GM19467 (cell line): Measurements from ENCODE around the gene EGFL8.
"Not testable (repeated sequence)": the region's sequence is repeated elsewhere in the genome, so short reads cannot be mapped to it uniquely, and the experiment has no call there.

Experiments used
- ATAC-seq: cut with Tn5 transposase; IDR thresholded peaks from one replicate; pipeline ENCODE4 v1.9.1; 2021; ENCODE audit warnings: mild to moderate bottlenecking, moderate library complexity; ENCODE audit not compliant: unreplicated experiment

The EGFL8 gene

GRCh38 chr6:32194825-32195651, 30.6 kb downstream of the EGFL8 start:
- ATAC-seq = no peak

GRCh38 chr6:32195652-32195901, 31.2 kb downstream of the EGFL8 start:
- ATAC-seq = peak; percentile 65

DNA sequence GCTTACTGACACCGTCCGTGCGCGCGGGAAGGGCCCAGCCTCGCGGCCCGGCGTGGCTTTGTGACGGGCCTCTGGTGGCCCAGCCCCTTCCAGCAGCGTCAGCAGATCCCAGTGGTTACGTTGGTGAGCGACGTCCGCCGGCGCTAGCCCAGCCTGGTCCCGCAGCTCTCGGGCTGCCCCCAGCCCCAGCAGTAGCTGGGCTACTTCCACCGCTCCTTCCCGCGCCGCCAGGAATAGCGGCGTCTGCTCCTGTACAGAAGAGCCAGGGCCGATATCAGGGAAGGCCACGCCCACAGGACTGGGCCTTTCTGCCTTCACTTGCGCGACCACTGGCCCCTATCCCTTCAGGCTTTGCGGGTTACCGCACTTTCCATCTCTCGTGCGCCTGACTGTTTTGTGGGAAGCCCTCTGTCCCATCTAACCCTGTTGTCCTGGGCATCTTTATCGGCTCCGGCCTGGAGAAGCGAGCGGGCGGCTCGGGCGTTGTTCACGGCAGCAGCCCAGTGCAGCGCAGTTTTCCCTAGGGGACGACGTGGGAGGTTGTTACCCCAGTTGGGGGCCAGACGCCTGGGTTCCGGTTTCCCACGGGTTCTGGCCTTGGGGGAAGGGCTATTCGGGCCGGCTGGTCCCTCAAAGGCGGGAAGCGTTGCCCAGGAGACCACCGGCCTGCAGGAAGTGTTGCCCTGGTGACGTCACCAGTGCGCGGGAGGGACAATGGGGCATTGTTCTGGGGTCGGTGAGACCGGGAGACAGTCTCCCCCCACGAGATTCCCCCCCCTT, 31.7 kb downstream of the EGFL8 start:
- peak; percentile 80 for ATAC-seq

- no peak for ATAC-seq
Measured at GRCh38 chr6:32196682-32197616, 32.6 kb downstream of the EGFL8 start.

GRCh38 chr6:32198345-32198696, 33.9 kb downstream of the EGFL8 start:
- ATAC-seq = no peak

- no peak for ATAC-seq
Measured at GRCh38 chr6:32198866-32199265, 34.5 kb downstream of the EGFL8 start.

GRCh38 chr6:32200711-32201475, 36.5 kb downstream of the EGFL8 start:
- no peak for ATAC-seq

DNA sequence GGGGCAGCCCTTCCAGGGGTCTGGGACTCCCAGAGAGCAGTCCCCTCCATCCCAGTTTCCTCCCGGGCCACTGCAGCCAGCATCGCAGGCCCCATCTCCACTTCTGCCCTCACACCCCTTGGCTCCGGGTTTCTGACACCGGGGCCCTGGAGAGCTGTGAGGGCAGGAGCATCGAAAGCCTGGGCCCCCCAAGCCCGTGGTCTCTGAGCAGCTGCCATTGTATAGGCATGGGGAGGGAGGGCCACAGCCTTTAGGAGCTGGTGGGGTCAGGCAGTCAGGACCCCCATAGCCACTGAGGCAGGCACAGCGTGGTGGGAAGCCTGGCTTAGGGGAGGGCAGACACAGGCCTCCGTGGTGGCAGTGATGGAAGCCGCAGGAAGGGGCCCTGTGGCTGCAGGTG, 37.8 kb downstream of the EGFL8 start:
- ATAC-seq = no peak

DNA sequence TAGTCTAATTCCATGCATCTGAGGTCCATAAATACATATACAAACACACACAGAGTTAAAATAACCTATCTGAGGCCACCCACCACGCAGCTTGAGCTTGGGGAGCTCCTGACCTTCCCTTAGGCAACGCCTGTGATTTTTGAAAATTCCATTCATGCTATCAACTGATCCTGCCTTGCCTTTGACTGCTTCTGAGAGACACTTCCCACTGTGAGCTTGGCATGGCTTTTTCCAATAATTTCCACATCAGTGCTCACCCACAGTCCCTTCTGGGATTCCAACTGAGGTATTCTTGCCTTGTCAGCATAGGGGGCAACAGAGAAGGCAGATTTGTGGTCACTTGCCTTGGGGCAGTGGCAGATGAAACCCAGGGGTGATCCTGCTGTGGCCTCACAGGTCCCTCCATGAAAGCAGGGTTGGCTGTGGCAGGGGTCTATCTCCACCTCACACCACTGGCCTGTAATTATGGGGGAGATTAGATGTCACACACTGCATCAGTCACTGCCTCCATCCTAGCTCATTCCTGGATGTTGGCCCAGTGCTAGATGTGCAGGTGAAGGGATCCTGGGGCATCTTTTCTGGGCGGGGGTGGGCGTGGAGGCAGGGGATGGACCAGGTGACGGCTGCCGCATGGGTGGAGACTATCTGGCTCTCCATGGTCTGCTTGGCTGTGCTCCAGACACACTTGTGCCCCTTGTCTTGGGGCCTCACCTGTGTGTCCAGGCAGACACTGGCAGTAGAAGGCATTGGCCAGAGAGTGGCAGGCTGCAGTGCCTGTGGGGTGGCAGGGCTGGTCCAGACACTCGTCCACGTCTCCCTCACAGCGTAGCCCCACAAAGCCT, 39.3 kb downstream of the EGFL8 start:
- no peak for ATAC-seq

DNA sequence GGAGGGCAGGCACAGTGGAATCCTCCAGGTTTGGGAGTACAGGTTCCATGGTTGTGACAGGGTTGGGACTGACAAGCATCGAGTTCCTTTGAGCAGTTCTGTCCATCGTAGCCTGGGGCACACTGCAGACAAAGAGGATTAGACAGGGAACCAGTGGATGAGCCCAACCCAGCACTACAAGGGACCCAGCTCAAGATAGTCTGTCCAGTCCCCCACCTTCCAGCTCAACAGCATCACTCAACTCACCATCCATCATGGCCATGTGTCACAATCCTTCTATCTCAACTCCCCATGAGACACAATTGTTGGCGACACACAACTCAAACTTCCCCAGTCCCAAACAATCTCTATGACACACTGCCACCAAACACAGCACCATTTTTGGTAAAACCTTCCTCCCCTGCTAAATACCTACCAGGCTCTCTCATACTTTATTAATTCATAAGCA, 39.9 kb downstream of the EGFL8 start:
- no peak for ATAC-seq

DNA sequence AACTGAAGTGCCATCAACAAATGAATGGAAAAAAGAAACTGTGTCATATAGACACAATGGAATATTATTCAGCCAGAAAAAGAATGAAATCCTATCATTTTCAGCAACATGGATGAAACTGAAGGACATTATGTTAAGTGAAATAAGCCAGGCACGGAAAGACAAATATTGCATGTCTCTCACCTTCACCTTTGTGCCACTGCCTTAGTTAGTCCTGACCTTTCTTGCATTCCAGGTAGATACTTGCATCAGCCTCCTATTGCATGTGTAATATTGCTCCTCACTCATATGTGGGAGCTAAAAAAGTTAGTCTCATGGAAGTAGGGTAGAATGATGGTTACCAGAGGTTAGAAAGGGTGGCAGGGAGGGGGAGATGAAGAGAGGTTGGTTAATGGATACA, 44.6 kb downstream of the EGFL8 start:
- no peak for ATAC-seq

- ATAC-seq = no peak
Measured at GRCh38 chr6:32210191-32210601, 45.8 kb downstream of the EGFL8 start.

DNA sequence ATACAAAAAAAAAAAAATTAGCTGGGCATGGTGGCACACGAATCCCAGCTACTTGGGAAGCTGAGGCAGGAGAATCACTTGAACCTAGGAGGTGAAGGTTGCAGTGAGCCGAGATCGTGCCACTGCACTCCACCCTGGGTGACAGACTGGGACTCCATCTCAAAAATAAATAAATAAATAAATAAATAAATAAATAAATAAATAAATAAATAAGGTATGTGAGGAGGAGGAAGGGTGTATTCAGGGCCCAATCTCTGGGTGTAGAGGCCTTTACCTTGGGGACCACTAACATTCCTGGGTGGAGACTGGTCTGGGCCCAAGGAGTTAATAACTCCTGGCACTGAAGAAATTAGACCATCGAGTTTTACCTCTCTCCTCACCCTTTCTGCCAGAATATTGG, 47.0 kb downstream of the EGFL8 start:
- ATAC-seq = not testable (repeated sequence)

- no peak for ATAC-seq
Measured at GRCh38 chr6:32212076-32212760, 47.8 kb downstream of the EGFL8 start.

DNA sequence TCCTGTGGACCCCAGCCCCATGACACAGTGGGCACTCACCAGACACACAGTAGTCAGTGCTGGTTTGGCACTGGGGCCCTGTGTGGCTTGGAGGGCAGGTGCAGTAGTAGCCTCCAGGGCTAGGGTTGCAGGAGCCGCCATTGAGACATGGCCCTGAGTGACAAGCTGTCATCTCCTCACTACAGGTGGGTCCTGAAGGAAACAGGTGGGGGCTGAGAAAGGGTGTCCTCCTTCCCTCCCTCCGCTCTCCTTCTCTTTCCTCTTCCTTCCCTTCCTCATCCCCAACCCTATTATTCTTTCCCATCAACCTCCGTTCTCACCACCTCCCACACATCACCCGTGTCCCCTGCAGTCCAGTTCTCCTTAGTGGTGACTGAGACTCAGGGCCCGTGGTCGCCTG, 49.3 kb downstream of the EGFL8 start:
- ATAC-seq = no peak

- ATAC-seq = no peak
Measured at GRCh38 chr6:32214126-32214525, 49.7 kb downstream of the EGFL8 start.

DNA sequence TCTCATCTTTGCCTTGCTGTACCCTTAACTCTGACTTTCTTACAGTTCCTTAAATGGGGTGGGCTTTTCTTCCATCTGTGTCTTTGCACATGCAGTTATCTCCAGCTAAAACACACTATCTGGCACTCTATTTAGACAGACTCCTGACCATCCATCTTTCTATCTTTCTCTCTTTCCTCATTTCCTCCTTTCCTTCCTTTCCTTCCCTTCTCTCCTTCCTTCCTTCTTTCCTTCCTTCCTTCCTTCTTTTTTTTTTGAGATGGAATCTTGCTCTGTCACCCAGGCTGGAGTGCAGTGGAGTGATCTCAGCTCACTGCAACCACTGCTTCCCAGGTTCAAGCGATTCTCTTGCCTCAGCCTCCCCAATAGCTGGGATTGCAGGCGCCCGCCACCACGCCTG, 51.2 kb downstream of the EGFL8 start:
- no peak for ATAC-seq

DNA sequence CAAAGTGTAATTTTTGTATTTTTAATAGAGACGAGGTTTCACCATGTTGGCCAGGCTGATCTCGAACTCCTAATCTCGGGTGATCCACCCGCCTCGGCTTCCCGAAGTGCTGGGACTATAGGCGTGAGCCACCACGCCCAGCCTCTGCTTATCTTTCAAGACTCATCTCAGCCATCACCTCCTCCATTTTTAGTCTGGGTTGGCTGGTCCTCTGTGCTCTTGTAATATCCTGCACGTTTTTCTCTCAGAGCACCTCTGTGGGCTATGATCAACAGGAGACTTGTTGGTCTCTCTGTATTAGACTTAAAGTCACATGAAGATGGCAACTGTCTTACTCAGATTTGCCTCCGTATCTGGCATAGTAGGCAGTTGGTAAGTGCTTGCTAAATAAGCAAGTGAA, 51.9 kb downstream of the EGFL8 start:
- no peak for ATAC-seq

DNA sequence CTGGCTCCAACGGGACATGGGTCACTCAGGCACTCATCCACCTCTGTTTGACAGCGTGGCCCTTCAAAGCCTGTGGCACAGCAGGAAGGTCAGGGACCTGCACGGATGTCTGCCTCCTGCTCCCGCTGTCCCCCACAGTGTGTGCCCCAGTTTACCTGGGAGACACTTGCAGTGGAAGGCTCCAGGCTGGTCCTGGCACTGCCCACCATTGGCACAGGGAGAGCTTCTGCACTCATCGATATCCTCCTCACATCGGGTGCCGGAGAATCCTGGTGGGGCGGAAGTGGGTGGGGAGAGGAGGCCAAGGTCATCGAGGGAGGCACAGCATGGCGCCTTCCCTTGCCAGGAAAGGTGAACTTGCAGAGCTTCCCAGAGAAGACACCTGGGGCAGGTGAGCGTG, 52.6 kb downstream of the EGFL8 start:
- no peak for ATAC-seq
